ENCODE data around the gene GLUD1.
"Not testable (repeated sequence)": the region's sequence is repeated elsewhere in the genome, so short reads cannot be mapped to it uniquely, and the experiment has no call there.

DNA sequence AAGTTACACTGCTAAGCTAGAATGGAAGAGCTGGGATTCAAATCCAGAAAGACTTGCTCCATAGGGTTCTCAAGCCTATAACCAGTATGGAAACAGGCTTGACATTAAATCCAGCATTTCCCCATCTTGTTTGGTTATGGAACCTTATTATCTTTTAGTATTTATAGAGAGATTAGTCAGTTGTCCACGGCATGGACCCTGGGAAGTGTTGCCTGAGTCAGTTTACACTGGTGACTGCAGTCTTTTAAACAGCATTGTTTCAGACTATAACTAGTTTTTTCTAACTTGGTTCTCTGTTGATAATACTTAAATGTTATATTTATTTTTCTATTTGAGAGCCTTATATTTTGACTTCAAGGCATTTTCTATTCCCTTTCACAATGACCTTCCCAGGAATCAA is 23.5 kb upstream of the GLUD1 start:
- not testable (repeated sequence) for TF ChIP-seq RAD21 (conservative IDR thresholded peaks at IDR 0.05); SMC3 (conservative IDR thresholded peaks at IDR 0.05; ENCODE audit: poor library complexity); POLR2AphosphoS5 (IDR thresholded peaks at IDR 0.05)
- TF ChIP-seq, protein P1, sequence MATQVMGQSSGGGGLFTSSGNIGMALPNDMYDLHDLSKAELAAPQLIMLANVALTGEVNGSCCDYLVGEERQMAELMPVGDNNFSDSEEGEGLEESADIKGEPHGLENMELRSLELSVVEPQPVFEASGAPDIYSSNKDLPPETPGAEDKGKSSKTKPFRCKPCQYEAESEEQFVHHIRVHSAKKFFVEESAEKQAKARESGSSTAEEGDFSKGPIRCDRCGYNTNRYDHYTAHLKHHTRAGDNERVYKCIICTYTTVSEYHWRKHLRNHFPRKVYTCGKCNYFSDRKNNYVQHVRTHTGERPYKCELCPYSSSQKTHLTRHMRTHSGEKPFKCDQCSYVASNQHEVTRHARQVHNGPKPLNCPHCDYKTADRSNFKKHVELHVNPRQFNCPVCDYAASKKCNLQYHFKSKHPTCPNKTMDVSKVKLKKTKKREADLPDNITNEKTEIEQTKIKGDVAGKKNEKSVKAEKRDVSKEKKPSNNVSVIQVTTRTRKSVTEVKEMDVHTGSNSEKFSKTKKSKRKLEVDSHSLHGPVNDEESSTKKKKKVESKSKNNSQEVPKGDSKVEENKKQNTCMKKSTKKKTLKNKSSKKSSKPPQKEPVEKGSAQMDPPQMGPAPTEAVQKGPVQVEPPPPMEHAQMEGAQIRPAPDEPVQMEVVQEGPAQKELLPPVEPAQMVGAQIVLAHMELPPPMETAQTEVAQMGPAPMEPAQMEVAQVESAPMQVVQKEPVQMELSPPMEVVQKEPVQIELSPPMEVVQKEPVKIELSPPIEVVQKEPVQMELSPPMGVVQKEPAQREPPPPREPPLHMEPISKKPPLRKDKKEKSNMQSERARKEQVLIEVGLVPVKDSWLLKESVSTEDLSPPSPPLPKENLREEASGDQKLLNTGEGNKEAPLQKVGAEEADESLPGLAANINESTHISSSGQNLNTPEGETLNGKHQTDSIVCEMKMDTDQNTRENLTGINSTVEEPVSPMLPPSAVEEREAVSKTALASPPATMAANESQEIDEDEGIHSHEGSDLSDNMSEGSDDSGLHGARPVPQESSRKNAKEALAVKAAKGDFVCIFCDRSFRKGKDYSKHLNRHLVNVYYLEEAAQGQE (IDR thresholded peaks at IDR 0.05; ENCODE audit: borderline replicate concordance) = not testable (repeated sequence)
- TF ChIP-seq, protein P2, sequence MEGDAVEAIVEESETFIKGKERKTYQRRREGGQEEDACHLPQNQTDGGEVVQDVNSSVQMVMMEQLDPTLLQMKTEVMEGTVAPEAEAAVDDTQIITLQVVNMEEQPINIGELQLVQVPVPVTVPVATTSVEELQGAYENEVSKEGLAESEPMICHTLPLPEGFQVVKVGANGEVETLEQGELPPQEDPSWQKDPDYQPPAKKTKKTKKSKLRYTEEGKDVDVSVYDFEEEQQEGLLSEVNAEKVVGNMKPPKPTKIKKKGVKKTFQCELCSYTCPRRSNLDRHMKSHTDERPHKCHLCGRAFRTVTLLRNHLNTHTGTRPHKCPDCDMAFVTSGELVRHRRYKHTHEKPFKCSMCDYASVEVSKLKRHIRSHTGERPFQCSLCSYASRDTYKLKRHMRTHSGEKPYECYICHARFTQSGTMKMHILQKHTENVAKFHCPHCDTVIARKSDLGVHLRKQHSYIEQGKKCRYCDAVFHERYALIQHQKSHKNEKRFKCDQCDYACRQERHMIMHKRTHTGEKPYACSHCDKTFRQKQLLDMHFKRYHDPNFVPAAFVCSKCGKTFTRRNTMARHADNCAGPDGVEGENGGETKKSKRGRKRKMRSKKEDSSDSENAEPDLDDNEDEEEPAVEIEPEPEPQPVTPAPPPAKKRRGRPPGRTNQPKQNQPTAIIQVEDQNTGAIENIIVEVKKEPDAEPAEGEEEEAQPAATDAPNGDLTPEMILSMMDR (IDR thresholded peaks at IDR 0.05; ENCODE audit: poor library complexity, severe bottlenecking) = not testable (repeated sequence)

Measured in neural cell (in vitro differentiated cells).